GM10266 (cell line): ENCODE measurements around the gene ADAMTS17.

Experiments used
- DNase-seq: peaks from one replicate; pipeline ENCODE4 v3.0.0; 2012; ENCODE audit errors: extremely low spot score
- CTCF ChIP-seq: IDR thresholded peaks from 2 replicates; pipeline ENCODE4 v1.5.1; 2012; ENCODE audit warnings: mild to moderate bottlenecking, low read depth; ENCODE audit not compliant: control insufficient read depth, insufficient read depth; ENCODE audit errors: missing control alignments

The ADAMTS17 gene

GRCh38 chr15:100043068-100043641, 298.6 kb downstream of the ADAMTS17 start:
- no peak for DNase-seq

DNA sequence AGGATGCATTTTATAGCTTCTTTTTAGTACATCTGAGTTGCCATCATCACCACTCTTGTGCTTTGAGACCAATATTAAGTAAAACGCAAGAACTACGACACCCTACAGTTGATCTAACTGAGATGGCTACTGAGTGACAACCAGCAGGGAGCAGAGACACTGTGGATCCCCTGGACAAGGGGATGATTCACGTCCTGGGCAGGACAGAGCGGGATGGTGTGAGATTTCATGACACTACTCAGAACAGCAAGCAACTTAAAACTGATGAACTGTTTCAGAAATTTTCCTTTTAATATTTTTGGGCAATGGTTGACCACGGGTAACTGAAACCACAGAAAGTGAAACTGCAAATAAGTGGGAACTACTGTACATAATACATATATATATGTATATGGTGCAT, 299.2 kb downstream of the ADAMTS17 start:
- no peak for TF ChIP-seq CTCF
- DNase-seq = no peak

More at GRCh38 chr15:100043068-100043641, 298.6 kb downstream of the ADAMTS17 start:
- TF ChIP-seq CTCF = no peak

DNA sequence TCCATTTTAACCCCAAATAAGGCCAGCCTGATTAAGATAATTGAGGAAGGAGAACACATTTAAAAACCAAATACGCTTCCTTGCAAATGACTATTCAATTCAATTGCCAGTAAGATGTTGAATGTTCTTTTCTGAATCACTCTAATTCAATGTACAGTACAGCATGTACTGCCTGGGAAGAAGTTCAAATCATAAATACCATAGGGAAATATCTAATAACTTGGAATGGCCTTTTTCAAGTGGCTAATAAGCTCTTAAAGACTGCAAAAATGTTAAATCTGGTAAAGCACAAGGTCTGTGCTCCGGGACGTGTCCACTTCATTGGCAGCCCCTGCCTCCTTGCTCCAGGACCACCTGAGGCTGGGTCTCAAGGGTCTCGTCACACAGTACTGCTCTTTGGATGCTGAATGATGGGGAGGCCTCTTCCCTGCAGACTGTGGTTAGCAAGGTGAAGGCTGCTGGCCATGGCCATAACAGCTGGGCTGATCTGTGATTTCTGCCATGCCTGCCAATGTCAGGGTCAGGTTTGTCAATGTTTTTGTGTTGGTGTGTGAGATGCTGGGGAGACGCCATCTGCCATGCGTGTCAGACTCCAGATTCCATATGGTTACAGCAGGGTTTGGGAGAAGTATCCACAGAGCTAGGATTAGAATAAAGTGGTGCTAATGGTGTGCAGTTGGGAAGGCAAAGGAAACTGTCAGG, 300.5 kb downstream of the ADAMTS17 start:
- DNase-seq = no peak
- no peak for TF ChIP-seq CTCF

GRCh38 chr15:100039994-100040393, 301.8 kb downstream of the ADAMTS17 start:
- no peak for TF ChIP-seq CTCF
- no peak for DNase-seq

- TF ChIP-seq CTCF = no peak
- DNase-seq = no peak
These were observed 303.0 kb downstream of the ADAMTS17 start for GRCh38 chr15:100038736-100039135.

- TF ChIP-seq CTCF = no peak
- no peak for DNase-seq
These were observed 303.9 kb downstream of the ADAMTS17 start for GRCh38 chr15:100037901-100038300.

GRCh38 chr15:100036015-100036414, 305.8 kb downstream of the ADAMTS17 start:
- TF ChIP-seq CTCF = no peak
- DNase-seq = no peak
